Endothelial cell of umbilical vein (primary cell): Measurements from ENCODE around the gene RCVRN. TPM values are rescaled to one million over a fixed set of nuclear protein-coding genes. Genes with fewer than 3 reads are reported as not detected.

Experiments used
- BruUV-seq: library from RNA; stranded (reverse); fragments of 400-500 nt; replicated peaks from 2 replicates; lab custom pipeline; 2021; lab: Mats Ljungman, UMichigan
- CTCF ChIA-PET: fragments of 300-600, 350-600 bp; sonication (Branson Sonifier 250); formaldehyde crosslinking; loops from one replicate; lab custom pipeline; 2021; ENCODE audit warnings: antibody characterized with exemption, inconsistent platforms; lab: Charles Lee
- POLR2A ChIA-PET: fragments of 300-600, 350-600 bp; sonication (Branson Sonifier 250); formaldehyde crosslinking; loops from one replicate; lab custom pipeline; 2021; ENCODE audit warnings: antibody characterized with exemption, inconsistent platforms; lab: Charles Lee
- DNase-seq: peaks from one replicate; pipeline ENCODE4 v3.0.0-alpha.2; 2011; ENCODE audit warnings: low read depth, low spot score
- FAIRE-seq: peaks from 2 replicates; lab custom pipeline; 2011; peaks lifted over from hg19 to GRCh38; lab: Jason Lieb, UNC
- H2AFZ ChIP-seq: 2 replicates; pipeline ENCODE4 v1.6.0; 2012; ENCODE audit warnings: low read depth, low read length, control low read depth, inconsistent platforms
- H3K27ac ChIP-seq: 2 replicates; pipeline ENCODE4 v1.5.1; 2011; ENCODE audit warnings: low read depth, mild to moderate bottlenecking, control low read depth, low read length, moderate library complexity; ENCODE audit not compliant: insufficient read depth
- H3K27me3 ChIP-seq, 2 experiments: 2 replicates each; pipeline versions ENCODE4 v1.6.0 to v1.6.1; 2011; ENCODE audit warnings: low read length in 2 of 2, mixed read lengths in 1 of 2; ENCODE audit not compliant: control insufficient read depth in 2 of 2, insufficient read depth in 2 of 2
- H3K36me3 ChIP-seq, 2 experiments: 2 replicates in 1 of 2; 3 replicates in 1 of 2; pipeline ENCODE4 v1.5.1; 2011; ENCODE audit warnings: low read length in 2 of 2, mild to moderate bottlenecking in 1 of 2, moderate library complexity in 1 of 2; ENCODE audit not compliant: control insufficient read depth in 2 of 2, insufficient read depth in 2 of 2; ENCODE audit errors: extremely low read depth in 1 of 2
- H3K4me1 ChIP-seq: 3 replicates; pipeline ENCODE4 v1.5.1; 2011; ENCODE audit warnings: mild to moderate bottlenecking, low read length; ENCODE audit not compliant: control insufficient read depth, insufficient read depth; ENCODE audit errors: extremely low read depth
- H3K4me2 ChIP-seq: 2 replicates; pipeline ENCODE4 v1.6.1; 2011; ENCODE audit warnings: low read length, control low read depth, mixed read lengths; ENCODE audit not compliant: insufficient read depth
- H3K4me3 ChIP-seq, 3 experiments: fragments of 200-600 bp in 1 of 3; sonication (generic), shearing (Covaris generic) in 1 of 3; replicated peaks in 1 of 3; 2 replicates each; pipeline ENCODE4 v1.5.1; 2011 to 2016; ENCODE audit warnings: control low read depth in 3 of 3, low read length in 3 of 3, mild to moderate bottlenecking in 2 of 3, inconsistent platforms in 1 of 3, low read depth in 1 of 3, moderate library complexity in 1 of 3; ENCODE audit not compliant: insufficient read depth in 1 of 3
- H3K79me2 ChIP-seq: 2 replicates; pipeline ENCODE4 v1.6.0; 2012; ENCODE audit warnings: low read length, inconsistent platforms; ENCODE audit not compliant: control insufficient read depth, insufficient read depth
- H3K9ac ChIP-seq: replicated peaks from 2 replicates; pipeline ENCODE3; 2011; ENCODE audit warnings: low read length, control low read depth; ENCODE audit not compliant: insufficient read depth; ENCODE audit errors: extremely low read depth
- H3K9me1 ChIP-seq: replicated peaks from 3 replicates; pipeline ENCODE4 v1.6.0; 2011; ENCODE audit warnings: mild to moderate bottlenecking, low read length; ENCODE audit not compliant: control insufficient read depth, insufficient read depth; ENCODE audit errors: extremely low read depth
- H3K9me3 ChIP-seq: replicated peaks from 2 replicates; pipeline ENCODE4 v1.5.1; 2012; ENCODE audit warnings: low read length, inconsistent platforms; ENCODE audit not compliant: control insufficient read depth, insufficient read depth
- H4K20me1 ChIP-seq: replicated peaks from 2 replicates; pipeline ENCODE3; 2011; ENCODE audit warnings: mild to moderate bottlenecking, low read length; ENCODE audit not compliant: control insufficient read depth, insufficient read depth; ENCODE audit errors: extremely low read depth
- CTCF ChIP-seq, 2 donors: IDR thresholded peaks; 1 replicate in 1 of 2; 2 replicates in 1 of 2; pipeline ENCODE4 v1.5.1; 2011; ENCODE audit warnings: low read length in 2 of 2, mild to moderate bottlenecking in 2 of 2, moderate library complexity in 2 of 2, control low read depth in 1 of 2, inconsistent platforms in 1 of 2, low read depth in 1 of 2; ENCODE audit not compliant: insufficient read depth in 1 of 2; ENCODE audit errors: extremely low read depth in 1 of 2
- EZH2 ChIP-seq: IDR thresholded peaks from 2 replicates; pipeline ENCODE4 v1.6.1; 2012; ENCODE audit warnings: borderline replicate concordance, low read depth, mild to moderate bottlenecking, moderate library complexity, low read length, inconsistent platforms; ENCODE audit not compliant: severe bottlenecking
- FOS ChIP-seq: IDR thresholded peaks from 2 replicates; pipeline ENCODE4 v1.6.1; 2011; ENCODE audit warnings: mild to moderate bottlenecking, low read length, moderate library complexity, borderline replicate concordance; ENCODE audit not compliant: insufficient read depth
- GATA2 ChIP-seq: IDR thresholded peaks from 2 replicates; pipeline ENCODE4 v1.7.0; 2011; ENCODE audit warnings: low read depth, mild to moderate bottlenecking, moderate library complexity, mixed read lengths, low read length; ENCODE audit not compliant: insufficient read length, insufficient read depth
- JUN ChIP-seq: IDR thresholded peaks from 2 replicates; pipeline ENCODE4 v1.6.1; 2011; ENCODE audit warnings: borderline replicate concordance, low read depth; ENCODE audit not compliant: insufficient read length, insufficient read depth
- MAX ChIP-seq: IDR thresholded peaks from 2 replicates; pipeline ENCODE4 v1.6.1; 2011; ENCODE audit not compliant: insufficient read depth, insufficient read length
- MYC ChIP-seq: IDR thresholded peaks from one replicate; pipeline ENCODE4 v1.6.1; 2011; ENCODE audit warnings: mild to moderate bottlenecking, low read depth, low read length
- POLR2A ChIP-seq: IDR thresholded peaks from 2 replicates; pipeline ENCODE4 v1.6.1; 2012; ENCODE audit warnings: low read depth, mild to moderate bottlenecking, control low read depth, low read length
- POLR2AphosphoS5 ChIP-seq: IDR thresholded peaks from 2 replicates; pipeline ENCODE4 v1.6.1; 2012; ENCODE audit warnings: low read depth, mild to moderate bottlenecking, control low read depth, low read length, moderate library complexity; ENCODE audit not compliant: insufficient read depth
- dilution Hi-C: fragments of 300-500 bp; cut with MboI; formaldehyde crosslinking; loops from one replicate; pipeline ENCODE4 v1.15.0; 2019; ENCODE audit warnings: low sequenced_read_pairs; ENCODE audit not compliant: extremely low pct_ligation_motif_present
- intact Hi-C: fragments of 100-400 bp; cut with micrococcal nuclease; formaldehyde crosslinking; loops from one replicate; pipeline ENCODE4 v1.10.0; 2022
- polyA plus RNA-seq, 4 experiments: library from polyadenylated mRNA; depleted of rRNA in 3 of 4; stranded (reverse) in 3 of 4; unstranded in 1 of 4; fragments of >200 nt; gene quantifications; 2 replicates each; pipeline versions ENCODE4 v1.2.1 to v1.2.3, GENCODE V29; 2011 to 2012; ENCODE audit warnings: missing spikeins in 1 of 4
- total RNA-seq: library from RNA; stranded (reverse); gene quantifications from 2 replicates; pipeline ENCODE4 v1.2.3, GENCODE V29; 2021

The RCVRN gene
- total and polyA plus RNA-seq, 2 donors (not counting 3 experiments of a cell fraction or from before 2014, with no cell fraction given) = not detected

- no peak overlapping the region for H3K4me2 ChIP-seq
- H3K4me3 ChIP-seq = no peak overlapping the region
- H3K27me3 ChIP-seq = no peaks in the 10 kb centered on the region
- FAIRE-seq = no peak
- no TSS peak for BruUV-seq
- H3K27ac ChIP-seq = no peak overlapping the region
- no peak for DNase-seq
- H2AFZ ChIP-seq = no peak overlapping the region
- no peaks in the 10 kb centered on the region for H3K9me1 ChIP-seq
- no peaks in the 10 kb centered on the region for H3K36me3 ChIP-seq
- peaks cover 8% of the 10 kb centered on the region for H3K9me3 ChIP-seq
- no peak overlapping the region for H3K9ac ChIP-seq
- H4K20me1 ChIP-seq = no peaks in the 10 kb centered on the region
- H3K4me1 ChIP-seq = no peaks in the 10 kb centered on the region
- H3K79me2 ChIP-seq = no peaks in the 10 kb centered on the region
- ChIA-PET CTCF (no interaction called here), POLR2A (no interaction called here)
- TF ChIP-seq GATA2 = no peak
- TF ChIP-seq EZH2 = no peak
- no peak for TF ChIP-seq MYC
- TF ChIP-seq JUN = no peak
- TF ChIP-seq MAX = no peak
- no peak for TF ChIP-seq CTCF (IDR thresholded peaks at IDR 0.05; ENCODE audit: extremely low read depth in 1 of 2, insufficient read depth in 1 of 2, low read depth in 1 of 2, low read length in 2 of 2)
- no peak for TF ChIP-seq FOS
- no peak for TF ChIP-seq POLR2A
- no peak for TF ChIP-seq POLR2AphosphoS5
- dilution Hi-C loops = no loop called here
- intact Hi-C loops = no loop called here
These were observed 7.6 kb downstream of the RCVRN start for GRCh38 chr17:9897372-9897968.
